H9 (cell line): ENCODE data around the gene LAMP1. TPM values are rescaled to one million over a fixed set of nuclear protein-coding genes. Genes with fewer than 3 reads are reported as not detected.

Experiments used
- DNase-seq: peaks from one replicate; pipeline ENCODE4 v3.0.0-alpha.2; 2017
- H2AFZ ChIP-seq: one replicate; pipeline ENCODE4 v1.6.1; 2013; ENCODE audit warnings: mild to moderate bottlenecking, low read length, control low read depth, moderate library complexity
- H2AK5ac ChIP-seq: 2 replicates; pipeline ENCODE4 v1.6.1; 2013; ENCODE audit warnings: low read length, control low read depth, mixed read lengths; ENCODE audit not compliant: insufficient read length
- H2BK120ac ChIP-seq: one replicate; pipeline ENCODE4 v1.6.1; 2013; ENCODE audit warnings: low read depth, mild to moderate bottlenecking, low read length, control low read depth, inconsistent platforms; ENCODE audit not compliant: poor library complexity, severe bottlenecking
- H2BK12ac ChIP-seq: 2 replicates; pipeline ENCODE4 v1.6.1; 2013; ENCODE audit warnings: low read length, control low read depth, mixed read lengths, low read depth; ENCODE audit not compliant: insufficient read length
- H2BK15ac ChIP-seq: 2 replicates; pipeline ENCODE4 v1.6.1; 2013; ENCODE audit warnings: low read depth, low read length, control low read depth
- H2BK20ac ChIP-seq: one replicate; pipeline ENCODE4 v1.6.1; 2013; ENCODE audit warnings: low read depth, mild to moderate bottlenecking, low read length, control low read depth, inconsistent platforms; ENCODE audit not compliant: poor library complexity, severe bottlenecking
- H2BK5ac ChIP-seq: 2 replicates; pipeline ENCODE4 v1.6.1; 2013; ENCODE audit warnings: low read length, control low read depth, mixed read lengths; ENCODE audit not compliant: insufficient read length
- H3K14ac ChIP-seq: 2 replicates; pipeline ENCODE4 v1.6.1; 2013; ENCODE audit warnings: low read length, control low read depth; ENCODE audit not compliant: insufficient read depth
- H3K18ac ChIP-seq: 2 replicates; pipeline ENCODE4 v1.6.1; 2013; ENCODE audit warnings: low read depth, mild to moderate bottlenecking, mixed read lengths, low read length, control low read depth; ENCODE audit not compliant: insufficient read length
- H3K23ac ChIP-seq: 2 replicates; pipeline ENCODE4 v1.6.1; 2013; ENCODE audit warnings: low read length, control low read depth, mixed read lengths, low read depth; ENCODE audit not compliant: insufficient read length
- H3K23me2 ChIP-seq: 2 replicates; pipeline ENCODE4 v1.6.1; 2013; ENCODE audit warnings: low read depth, mild to moderate bottlenecking, mixed read lengths, low read length, control low read depth; ENCODE audit not compliant: insufficient read length, poor library complexity, severe bottlenecking
- H3K27ac ChIP-seq: 2 replicates; pipeline ENCODE4 v1.5.1; 2013; ENCODE audit warnings: low read length, control low read depth, mixed read lengths, low read depth; ENCODE audit not compliant: insufficient read length
- H3K27me3 ChIP-seq: 2 replicates; pipeline ENCODE4 v1.6.1; 2013; ENCODE audit warnings: low read length, control low read depth, inconsistent platforms; ENCODE audit not compliant: insufficient read depth
- H3K4ac ChIP-seq: 2 replicates; pipeline ENCODE4 v1.6.1; 2013; ENCODE audit warnings: low read depth, mild to moderate bottlenecking, control low read depth, inconsistent platforms, low read length, moderate library complexity
- H3K4me1 ChIP-seq: 2 replicates; pipeline ENCODE4 v1.6.1; 2013; ENCODE audit warnings: low read length, control low read depth, inconsistent platforms; ENCODE audit not compliant: insufficient read depth
- H3K4me2 ChIP-seq: 2 replicates; pipeline ENCODE4 v1.6.1; 2013; ENCODE audit warnings: low read length, control low read depth, mixed read lengths; ENCODE audit not compliant: insufficient read length, insufficient read depth
- H3K56ac ChIP-seq: 2 replicates; pipeline ENCODE4 v1.6.1; 2013; ENCODE audit warnings: low read depth, mild to moderate bottlenecking, mixed read lengths, low read length, control low read depth; ENCODE audit not compliant: insufficient read length
- H3K79me1 ChIP-seq: 2 replicates; pipeline ENCODE4 v1.6.1; 2013; ENCODE audit warnings: low read depth, mild to moderate bottlenecking, moderate library complexity, low read length, control low read depth, inconsistent platforms; ENCODE audit not compliant: insufficient read depth, poor library complexity, severe bottlenecking
- H3K79me2 ChIP-seq: 2 replicates; pipeline ENCODE4 v1.6.1; 2013; ENCODE audit warnings: low read length, control low read depth, inconsistent platforms; ENCODE audit not compliant: insufficient read depth
- H3K9ac ChIP-seq: 2 replicates; pipeline ENCODE4 v1.6.1; 2013; ENCODE audit warnings: low read length, control low read depth, mixed read lengths; ENCODE audit not compliant: insufficient read length; ENCODE audit errors: extremely low read depth
- H3K9me3 ChIP-seq: one replicate; pipeline ENCODE4 v1.6.1; 2013; ENCODE audit warnings: low read depth, low read length, inconsistent platforms; ENCODE audit not compliant: control insufficient read depth
- H3T11ph ChIP-seq: one replicate; pipeline ENCODE4 v1.6.1; 2013; ENCODE audit warnings: mild to moderate bottlenecking, low read length, control low read depth, inconsistent platforms
- H4K20me1 ChIP-seq: one replicate; pipeline ENCODE4 v1.6.1; 2013; ENCODE audit not compliant: control insufficient read depth, insufficient read length, insufficient read depth
- H4K5ac ChIP-seq: 2 replicates; pipeline ENCODE4 v1.6.1; 2013; ENCODE audit warnings: low read depth, mild to moderate bottlenecking, mixed read lengths, low read length, control low read depth; ENCODE audit not compliant: insufficient read length
- H4K8ac ChIP-seq: replicated peaks from 2 replicates; pipeline ENCODE4 v1.6.1; 2013; ENCODE audit warnings: low read length, control low read depth, mixed read lengths, low read depth; ENCODE audit not compliant: insufficient read length
- H4K91ac ChIP-seq: 2 replicates; pipeline ENCODE4 v1.6.1; 2013; ENCODE audit warnings: low read depth, mild to moderate bottlenecking, moderate library complexity, mixed read lengths, low read length, control low read depth; ENCODE audit not compliant: insufficient read length
- H3K27ac Mint-ChIP-seq, 3 experiments: 2 replicates in 2 of 3; 3 replicates in 1 of 3; pipeline ENCODE4 v1.8.0; 2020 to 2021; ENCODE audit warnings: mixed read lengths in 3 of 3, mild to moderate bottlenecking in 1 of 3, moderate library complexity in 1 of 3
- H3K27me3 Mint-ChIP-seq: 2 replicates; pipeline ENCODE4 v1.8.0; 2021; ENCODE audit warnings: low read depth, mild to moderate bottlenecking, moderate library complexity, mixed read lengths
- H3K36me3 Mint-ChIP-seq, 3 experiments: 2 replicates in 2 of 3; 3 replicates in 1 of 3; pipeline ENCODE4 v1.8.0; 2020 to 2021; ENCODE audit warnings: low read depth in 3 of 3, mixed read lengths in 3 of 3; ENCODE audit not compliant: insufficient read depth in 1 of 3
- H3K4me1 Mint-ChIP-seq, 2 experiments: 2 replicates each; pipeline ENCODE4 v1.8.0; 2020; ENCODE audit warnings: mixed read lengths in 2 of 2
- H3K4me3 Mint-ChIP-seq, 2 experiments: 2 replicates in 1 of 2; 3 replicates in 1 of 2; pipeline ENCODE4 v1.8.0; 2020 to 2021; ENCODE audit warnings: mild to moderate bottlenecking in 2 of 2, mixed read lengths in 2 of 2, moderate library complexity in 1 of 2
- H3K9me3 Mint-ChIP-seq, 2 experiments: 2 replicates in 1 of 2; 3 replicates in 1 of 2; pipeline ENCODE4 v1.8.0; 2020; ENCODE audit warnings: mild to moderate bottlenecking in 2 of 2, mixed read lengths in 2 of 2, moderate library complexity in 1 of 2
- WGBS: extraction: QIAGEN DNeasy Blood & Tissue Kit; methylation state at CpG from one replicate; pipeline ENCODE4 v1.1.7; 2013; ENCODE audit warnings: missing lambda C conversion rate, low lambda C conversion rate, mixed read lengths; ENCODE audit not compliant: insufficient read length; ENCODE audit errors: extremely low coverage; 5-methylcytosine and 5-hydroxymethylcytosine counted together
- total RNA-seq: library from RNA; stranded (reverse); gene quantifications from 2 replicates; pipeline ENCODE4 v1.2.1, GENCODE V29; 2021
- TF ChIP-seq, protein P1 (sequence below): fragments of 200-600 bp; sonication (generic); conservative IDR thresholded peaks from 3 replicates; pipeline ENCODE4 v1.8.0; 2021; ENCODE audit warnings: antibody characterized with exemption, mild to moderate bottlenecking

LAMP1 gene
- total RNA-seq, 1 experiment from 2014 or later: 131 TPM

DNA sequence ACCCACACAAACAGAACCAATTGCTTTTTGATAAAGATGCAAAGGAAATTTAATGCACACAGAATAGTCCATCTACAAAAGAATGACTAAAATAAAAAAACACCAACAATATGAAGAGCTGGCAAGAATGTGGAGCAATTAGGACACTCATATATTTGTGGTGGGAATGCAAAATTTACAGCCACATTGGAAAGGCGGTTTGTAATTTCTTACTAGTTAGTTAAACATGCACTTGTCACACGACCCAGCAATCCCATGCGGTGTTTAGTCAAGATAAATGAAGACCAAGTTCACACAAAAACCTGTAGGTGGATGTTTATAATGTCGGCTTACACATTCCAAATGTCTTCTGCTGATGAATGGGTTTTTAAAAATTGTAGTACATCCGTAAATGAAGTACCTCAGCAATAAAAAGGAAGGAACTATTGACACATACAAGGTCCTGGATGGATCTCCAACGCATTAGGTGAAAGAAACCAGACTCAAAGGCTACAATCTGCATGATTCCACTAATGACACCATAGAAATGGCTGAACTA is 61.7 kb downstream of the LAMP1 start:
- H3K23ac ChIP-seq: no peak overlapping the region
- no peak overlapping the region for H3K4me2 ChIP-seq
- TF ChIP-seq, protein P1, sequence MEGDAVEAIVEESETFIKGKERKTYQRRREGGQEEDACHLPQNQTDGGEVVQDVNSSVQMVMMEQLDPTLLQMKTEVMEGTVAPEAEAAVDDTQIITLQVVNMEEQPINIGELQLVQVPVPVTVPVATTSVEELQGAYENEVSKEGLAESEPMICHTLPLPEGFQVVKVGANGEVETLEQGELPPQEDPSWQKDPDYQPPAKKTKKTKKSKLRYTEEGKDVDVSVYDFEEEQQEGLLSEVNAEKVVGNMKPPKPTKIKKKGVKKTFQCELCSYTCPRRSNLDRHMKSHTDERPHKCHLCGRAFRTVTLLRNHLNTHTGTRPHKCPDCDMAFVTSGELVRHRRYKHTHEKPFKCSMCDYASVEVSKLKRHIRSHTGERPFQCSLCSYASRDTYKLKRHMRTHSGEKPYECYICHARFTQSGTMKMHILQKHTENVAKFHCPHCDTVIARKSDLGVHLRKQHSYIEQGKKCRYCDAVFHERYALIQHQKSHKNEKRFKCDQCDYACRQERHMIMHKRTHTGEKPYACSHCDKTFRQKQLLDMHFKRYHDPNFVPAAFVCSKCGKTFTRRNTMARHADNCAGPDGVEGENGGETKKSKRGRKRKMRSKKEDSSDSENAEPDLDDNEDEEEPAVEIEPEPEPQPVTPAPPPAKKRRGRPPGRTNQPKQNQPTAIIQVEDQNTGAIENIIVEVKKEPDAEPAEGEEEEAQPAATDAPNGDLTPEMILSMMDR: no peak
- no peak overlapping the region for H3K27ac ChIP-seq
- H3K4me3 Mint-ChIP-seq: no peak overlapping the region
- H2BK12ac ChIP-seq: no peak overlapping the region
- H3K27ac Mint-ChIP-seq: 0 out of 7 replicates have a peak overlapping the region, but pooled peaks of 1 of the 3 experiments have one; percentile 45
- H3K18ac ChIP-seq: no peak overlapping the region
- peaks cover 11% of the 10 kb centered on the region for H3K79me1 ChIP-seq
- H4K5ac ChIP-seq: no peak overlapping the region
- no peak overlapping the region for H2BK5ac ChIP-seq
- H3K4me1 Mint-ChIP-seq: peaks cover 14 to 19% of the 10 kb centered on the region in 2 experiments
- no peaks in the 10 kb centered on the region for H3K4me1 ChIP-seq
- no peak overlapping the region for H3T11ph ChIP-seq
- no peaks in the 10 kb centered on the region for H3K27me3 ChIP-seq
- no peak overlapping the region for H3K56ac ChIP-seq
- H3K14ac ChIP-seq: no peak overlapping the region
- H3K9me3 Mint-ChIP-seq: no peaks in the 10 kb centered on the region
- H3K23me2 ChIP-seq: peaks cover 12% of the 10 kb centered on the region
- no peak overlapping the region for H2BK20ac ChIP-seq
- no peaks in the 10 kb centered on the region for H4K20me1 ChIP-seq
- H3K36me3 Mint-ChIP-seq: peaks cover 31 to 57% (median 57%) of the 10 kb centered on the region in 3 experiments; a peak in 6 of 7 replicates
- H2AFZ ChIP-seq: no peak overlapping the region
- no peaks in the 10 kb centered on the region for H3K9me3 ChIP-seq
- H2BK120ac ChIP-seq: no peak overlapping the region
- peaks cover 10% of the 10 kb centered on the region; the same call in 1 of the 2 replicates for H3K79me2 ChIP-seq
- H4K8ac ChIP-seq: no peak overlapping the region
- no peak overlapping the region for H2BK15ac ChIP-seq
- H4K91ac ChIP-seq: no peak overlapping the region
- no peak for DNase-seq
- no peak overlapping the region for H2AK5ac ChIP-seq
- no peak overlapping the region for H3K9ac ChIP-seq
- no peaks in the 10 kb centered on the region for H3K27me3 Mint-ChIP-seq
- no peak overlapping the region for H3K4ac ChIP-seq
- no CpG with 5 or more reads among the region's 6 CpGs for WGBS
